HG02610 (cell line): ENCODE measurements around the gene CNTNAP2.
A peak's percentile ranks its signal among the peaks of the same experiment; 100 is the strongest.
"Not testable (repeated sequence)": the region's sequence is repeated elsewhere in the genome, so short reads cannot be mapped to it uniquely, and the experiment has no call there.

ENCODE experiments used
- ATAC-seq: cut with Tn5 transposase; IDR thresholded peaks from one replicate; pipeline ENCODE4 v1.9.1; 2021; ENCODE audit warnings: mild to moderate bottlenecking, moderate library complexity; ENCODE audit not compliant: unreplicated experiment

Gene CNTNAP2

DNA sequence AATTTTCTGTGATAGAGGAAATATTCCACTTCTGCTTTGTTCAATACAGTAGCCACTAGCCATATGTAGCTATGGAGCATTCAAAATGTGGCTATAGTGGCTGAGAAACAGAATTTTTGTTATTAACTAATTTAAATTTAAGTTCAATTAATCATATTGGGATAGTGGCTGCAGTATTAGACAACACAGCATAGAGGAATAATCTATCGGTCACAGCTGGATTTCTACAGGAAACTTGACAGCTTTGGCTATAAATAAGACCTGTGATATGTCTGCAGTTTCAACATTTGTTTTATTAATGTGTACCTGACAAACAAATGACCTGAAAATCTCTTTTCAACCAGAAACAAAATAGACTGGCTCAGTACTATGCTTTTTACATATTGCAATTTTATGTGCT is 953.2 kb downstream of the CNTNAP2 start:
- no peak for ATAC-seq

- no peak for ATAC-seq
Measured at GRCh38 chr7:147070886-147071285, 954.3 kb downstream of the CNTNAP2 start.

- no peak for ATAC-seq
Measured at GRCh38 chr7:147071536-147071935, 954.9 kb downstream of the CNTNAP2 start.

DNA sequence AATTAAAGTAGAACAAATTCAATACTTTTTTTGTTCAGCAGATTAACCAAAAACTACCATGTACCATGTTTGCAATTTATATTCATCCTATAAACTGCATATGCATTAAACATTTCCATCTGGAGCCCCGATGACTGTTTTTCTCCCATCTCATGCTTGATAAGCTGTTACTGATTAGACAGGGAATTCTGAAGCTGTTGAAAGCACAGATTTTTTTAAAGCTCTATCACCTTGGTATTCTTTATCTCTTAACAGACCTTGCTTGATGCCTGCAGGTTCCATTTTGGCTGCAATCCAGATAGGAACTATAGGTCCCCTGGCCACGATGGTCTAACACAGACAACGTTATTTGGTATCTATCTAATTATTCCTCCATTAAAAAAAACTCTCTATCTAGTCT is 961.7 kb downstream of the CNTNAP2 start:
- no peak for ATAC-seq

GRCh38 chr7:147079083-147079482 is 962.5 kb downstream of the CNTNAP2 start:
- ATAC-seq: no peak

DNA sequence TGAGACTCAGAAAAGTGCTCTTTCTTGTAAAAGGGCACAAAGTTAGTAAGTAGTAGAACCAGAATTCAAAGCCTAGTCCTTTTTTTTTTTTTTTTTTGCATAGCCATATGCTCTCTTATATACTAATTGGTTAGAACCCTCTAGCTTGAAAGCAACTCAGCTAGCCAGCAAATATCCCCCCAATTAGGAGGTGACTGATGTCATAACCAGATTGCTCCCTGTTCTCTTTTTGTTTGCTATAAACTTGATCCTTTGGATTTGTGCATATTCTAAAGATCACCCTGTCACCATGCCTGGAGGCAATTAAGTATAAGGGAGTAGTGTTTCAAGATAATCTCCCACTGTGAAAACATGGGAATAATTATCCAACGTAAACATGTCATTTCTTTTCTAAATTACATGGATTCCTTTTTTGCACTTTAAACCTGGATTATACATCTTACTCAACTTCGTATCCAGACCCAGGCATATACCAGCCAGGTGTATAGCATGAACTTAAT is 963.4 kb downstream of the CNTNAP2 start:
- no peak for ATAC-seq

DNA sequence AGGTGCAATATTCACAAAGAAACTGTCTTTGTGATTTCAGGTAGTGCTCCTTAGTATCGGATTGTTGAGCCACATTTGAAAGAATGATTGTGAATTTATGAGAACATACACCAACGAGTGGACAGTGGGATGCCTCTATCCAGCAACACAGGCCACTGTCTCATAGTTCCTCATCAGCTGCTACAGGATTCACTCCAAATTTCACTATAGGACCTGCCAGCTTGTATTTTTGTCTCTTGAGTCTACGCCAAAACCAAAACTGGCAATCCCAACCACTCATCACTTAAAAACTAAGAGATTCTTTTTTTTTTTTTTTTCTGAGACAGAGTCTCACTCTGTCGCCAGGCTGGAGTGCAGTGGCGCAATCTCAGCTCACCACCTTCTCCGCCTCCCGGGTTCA is 964.5 kb downstream of the CNTNAP2 start:
- no peak for ATAC-seq

DNA sequence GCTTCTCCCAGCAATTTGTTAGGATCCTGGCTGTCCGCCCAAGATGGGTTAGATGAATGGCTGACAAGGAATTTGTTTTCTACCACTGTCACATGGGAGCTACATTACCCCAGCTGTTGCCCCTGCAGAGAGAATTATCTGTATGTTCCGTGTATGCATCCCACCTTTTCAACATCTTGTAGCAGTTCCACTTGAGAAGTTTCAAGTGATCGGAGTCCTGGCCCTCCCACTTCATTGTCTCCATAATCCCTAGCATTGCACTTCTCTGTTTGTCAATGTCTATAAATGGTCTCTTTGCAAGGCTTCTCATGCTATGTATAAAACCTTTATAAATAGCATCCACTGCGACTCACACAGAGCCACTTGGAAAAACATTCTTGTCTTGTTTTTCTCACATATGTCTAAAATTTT is 972.5 kb downstream of the CNTNAP2 start:
- ATAC-seq: no peak

GRCh38 chr7:147089608-147090007 is 973.0 kb downstream of the CNTNAP2 start:
- ATAC-seq: no peak

- peak; percentile 86 for ATAC-seq
Measured at GRCh38 chr7:147096629-147097028, 980.0 kb downstream of the CNTNAP2 start.

DNA sequence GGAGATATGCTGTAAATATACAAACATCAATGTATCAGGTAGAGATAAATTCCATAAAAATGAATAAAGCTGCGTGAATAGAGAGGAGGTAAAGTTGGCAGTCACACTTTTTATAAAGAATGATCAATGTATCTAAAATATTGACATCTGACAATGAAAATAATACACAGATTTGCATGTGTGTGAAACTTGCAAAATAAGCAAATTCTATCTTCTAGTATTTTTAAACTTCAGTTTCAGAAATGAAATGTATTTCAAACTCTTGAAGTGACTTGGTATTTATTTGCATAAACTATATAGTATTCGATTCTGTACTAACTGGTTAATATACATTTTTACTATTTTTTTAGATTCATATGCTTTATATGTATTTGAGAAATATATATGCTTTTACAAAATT is 986.6 kb downstream of the CNTNAP2 start:
- ATAC-seq: no peak

- no peak for ATAC-seq
Measured at GRCh38 chr7:147106746-147107145, 990.1 kb downstream of the CNTNAP2 start.

DNA sequence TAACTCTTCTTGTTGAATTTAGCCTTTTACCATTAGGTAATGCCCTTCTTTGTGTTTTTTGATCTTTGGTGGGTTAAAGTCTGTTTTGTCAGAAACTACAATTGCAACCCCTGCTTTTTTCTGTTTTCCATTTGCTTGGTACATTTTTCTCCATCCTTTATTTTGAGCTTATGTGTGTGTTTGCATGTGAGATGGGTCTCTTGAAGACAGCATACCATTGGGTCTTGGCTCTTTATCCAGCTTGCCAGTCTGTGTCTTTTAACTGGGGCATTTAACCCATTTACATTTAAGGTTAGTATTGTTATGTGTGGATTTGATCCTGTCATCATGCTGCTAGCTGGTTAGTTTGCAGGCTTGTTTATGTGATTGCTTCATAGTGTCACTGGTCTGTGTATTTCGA is 997.9 kb downstream of the CNTNAP2 start:
- not testable (repeated sequence) for ATAC-seq

- ATAC-seq: no peak
Measured at GRCh38 chr7:147136352-147136751, 1019.8 kb downstream of the CNTNAP2 start.

DNA sequence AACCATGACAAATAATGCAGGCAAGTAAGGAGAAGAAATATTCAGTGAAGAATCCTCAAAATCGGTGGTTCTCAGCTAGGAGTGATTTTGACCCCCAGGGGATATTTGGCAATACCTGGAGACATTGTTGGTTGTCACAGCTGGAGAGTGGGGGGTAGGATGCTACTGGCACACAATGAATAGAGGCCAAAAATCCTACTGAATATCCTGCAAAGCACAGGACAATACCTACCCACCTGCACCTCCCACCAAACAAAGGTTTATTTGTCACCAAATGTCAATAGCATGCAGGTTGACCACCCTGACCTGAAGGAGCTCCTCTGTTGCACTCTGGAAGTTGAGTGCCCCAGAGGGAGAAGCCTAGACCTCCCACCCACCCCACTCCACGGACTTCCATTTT is 1028.6 kb downstream of the CNTNAP2 start:
- ATAC-seq: no peak

GRCh38 chr7:147146169-147146568 is 1029.6 kb downstream of the CNTNAP2 start:
- no peak for ATAC-seq

- ATAC-seq: no peak
Measured at GRCh38 chr7:147151661-147152060, 1035.1 kb downstream of the CNTNAP2 start.

- ATAC-seq: peak; percentile 79
Measured at GRCh38 chr7:147153571-147153970, 1037.0 kb downstream of the CNTNAP2 start.

GRCh38 chr7:147161405-147161804 is 1044.8 kb downstream of the CNTNAP2 start:
- ATAC-seq: no peak

DNA sequence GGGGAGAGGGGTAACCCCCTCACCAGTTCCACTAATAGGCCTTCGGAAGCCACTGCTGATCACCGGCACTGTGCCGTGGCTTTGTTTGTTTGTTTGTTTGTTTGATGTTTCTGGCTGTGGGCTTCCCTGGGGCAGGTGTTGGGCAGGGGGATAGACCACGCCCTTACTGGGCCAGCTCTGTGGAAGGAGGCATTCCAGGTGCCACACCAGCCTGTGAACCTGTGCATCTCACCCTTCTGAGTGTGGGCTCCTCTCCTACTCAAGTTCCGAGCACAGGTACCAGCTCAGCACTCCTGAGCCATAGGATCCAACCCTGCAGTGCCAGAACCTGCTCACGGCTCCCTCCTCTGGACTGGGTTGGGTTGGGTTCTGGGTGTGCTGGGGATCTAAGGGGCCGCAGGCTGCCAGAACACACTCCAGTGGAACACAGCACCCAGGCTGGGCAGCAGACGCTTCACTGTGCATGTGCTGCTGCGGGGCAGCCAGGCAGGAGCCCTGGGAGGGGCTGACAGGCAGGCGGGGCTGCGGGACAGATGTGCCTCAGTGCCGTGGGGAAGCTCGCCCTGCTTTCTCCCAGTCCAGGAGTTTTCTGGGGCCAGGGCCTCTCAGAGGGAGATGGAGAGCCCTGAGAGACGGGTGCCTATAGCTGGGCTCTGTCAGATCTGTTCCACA is 1053.9 kb downstream of the CNTNAP2 start:
- no peak for ATAC-seq

- ATAC-seq: no peak
Measured at GRCh38 chr7:147171013-147171391, 1054.4 kb downstream of the CNTNAP2 start.

GRCh38 chr7:147173883-147174282 is 1057.3 kb downstream of the CNTNAP2 start:
- ATAC-seq: no peak

DNA sequence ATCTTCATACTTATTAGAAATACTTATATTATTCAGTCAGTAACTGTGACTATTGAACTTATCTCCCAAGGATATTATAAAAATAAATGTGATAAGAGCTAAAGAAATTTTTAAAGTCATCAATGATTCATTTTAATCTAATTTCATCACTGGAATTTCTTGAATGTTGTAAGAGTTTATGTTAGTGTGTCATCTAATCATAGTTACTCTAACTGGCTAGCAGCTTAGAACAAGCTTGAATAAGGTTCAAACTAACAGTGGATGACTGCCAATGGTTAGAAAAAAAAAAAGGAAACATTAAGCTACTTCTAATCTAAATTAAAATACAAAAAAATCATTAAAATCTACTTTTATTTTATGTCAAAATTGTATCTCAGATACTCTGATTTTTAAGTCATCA is 1066.3 kb downstream of the CNTNAP2 start:
- ATAC-seq: no peak
